HepG2 (cell line): ENCODE data around the gene MYO16. TPM values are rescaled to one million over a fixed set of nuclear protein-coding genes. Genes with fewer than 3 reads are reported as not detected.

Experiments used
- ATAC-seq: fragments of 200-7000 bp; cut with Tn5 transposase; 3 replicates; pipeline ENCODE4 v1.9.1; 2020; ENCODE audit warnings: mild to moderate bottlenecking, moderate library complexity
- BruUV-seq: library from RNA; stranded (reverse); fragments of 400-500 nt; replicated peaks from 2 replicates; lab custom pipeline; 2021; lab: Mats Ljungman, UMichigan
- CTCF ChIA-PET: fragments of 300-600 bp; formaldehyde crosslinking; extraction: SDS; loops from one replicate; lab custom pipeline; 2021; ENCODE audit warnings: low total read pairs, inconsistent platforms, low intra/inter-chr PET ratio; lab: Yijun Ruan, JAX
- POLR2A ChIA-PET: fragments of 350-600 bp; sonication (Branson Sonifier 250); formaldehyde crosslinking; loops from one replicate; lab custom pipeline; 2020; ENCODE audit warnings: antibody characterized with exemption, inconsistent platforms; lab: Yijun Ruan, JAX
- DNase-seq: peaks from one replicate; pipeline ENCODE4 v3.0.0-alpha.2; 2015; ENCODE audit warnings: low spot score
- FAIRE-seq: peaks from 3 replicates; lab custom pipeline; 2011; peaks lifted over from hg19 to GRCh38; lab: Jason Lieb, UNC
- H2AFZ ChIP-seq: one replicate; pipeline ENCODE4 v1.6.1; 2011; ENCODE audit warnings: low read length, inconsistent platforms
- H3K27ac ChIP-seq: fragments of 300-600 bp; 3 replicates; pipeline ENCODE4 v1.8.0; 2011; ENCODE audit warnings: mixed run types, mild to moderate bottlenecking, mixed read lengths, low read length, inconsistent platforms; ENCODE audit not compliant: insufficient read depth; ENCODE audit errors: extremely low read length
- H3K27me3 ChIP-seq, 2 experiments: fragments of 200-600 bp in 1 of 2; 2 replicates in 1 of 2; 3 replicates in 1 of 2; pipeline versions ENCODE4 v1.6.0 to v1.8.0; 2011; ENCODE audit warnings: low read length in 2 of 2, mild to moderate bottlenecking in 2 of 2, moderate library complexity in 2 of 2, inconsistent platforms in 1 of 2; ENCODE audit not compliant: insufficient read depth in 2 of 2, control insufficient read depth in 1 of 2
- H3K36me3 ChIP-seq, 2 experiments: fragments of 200-600 bp in 1 of 2; replicated peaks in 1 of 2; 2 replicates in 1 of 2; 3 replicates in 1 of 2; pipeline versions ENCODE4 v1.5.1 to v1.8.0; 2011; ENCODE audit warnings: low read length in 2 of 2, inconsistent platforms in 1 of 2; ENCODE audit not compliant: insufficient read depth in 2 of 2, control insufficient read depth in 1 of 2
- H3K4me1 ChIP-seq: 2 replicates; pipeline ENCODE4 v1.5.1; 2012; ENCODE audit warnings: low read length, inconsistent platforms; ENCODE audit not compliant: insufficient read depth
- H3K4me2 ChIP-seq: 2 replicates; pipeline ENCODE4 v1.6.0; 2011; ENCODE audit warnings: low read depth, low read length, inconsistent platforms
- H3K4me3 ChIP-seq, 3 experiments: fragments of 200-600 bp in 1 of 3; sonication (generic), shearing (Covaris generic) in 1 of 3; replicated peaks in 1 of 3; 2 replicates each; pipeline ENCODE4 v1.5.1; 2011 to 2016; ENCODE audit warnings: low read length in 3 of 3, inconsistent platforms in 2 of 3, low read depth in 2 of 3, mild to moderate bottlenecking in 2 of 3, control low read depth in 1 of 3, mixed read lengths in 1 of 3; ENCODE audit not compliant: insufficient read depth in 1 of 3
- H3K79me2 ChIP-seq: one replicate; pipeline ENCODE4 v1.6.1; 2011; ENCODE audit warnings: low read length, inconsistent platforms; ENCODE audit not compliant: insufficient read depth
- H3K9ac ChIP-seq: 2 replicates; pipeline ENCODE4 v1.6.0; 2011; ENCODE audit warnings: mild to moderate bottlenecking, low read depth, low read length, inconsistent platforms; ENCODE audit not compliant: insufficient read depth
- H3K9me3 ChIP-seq: 2 replicates; pipeline ENCODE4 v1.5.1; 2012; ENCODE audit warnings: mild to moderate bottlenecking, low read length
- H4K20me1 ChIP-seq: 2 replicates; pipeline ENCODE4 v1.6.0; 2011; ENCODE audit warnings: inconsistent platforms, mild to moderate bottlenecking, low read length, moderate library complexity; ENCODE audit not compliant: insufficient read depth
- ATF4 ChIP-seq, 2 experiments: fragments of 450-650 bp in 1 of 2; sonication (generic) in 1 of 2; formaldehyde crosslinking; IDR thresholded peaks; 2 replicates each; pipeline versions ENCODE4 v1.5.0 to v1.8.0; 2020 to 2022; ENCODE audit warnings: mild to moderate bottlenecking in 1 of 2, missing genetic modification reagents in 1 of 2
- CTCF ChIP-seq: sonication (generic); formaldehyde crosslinking; IDR thresholded peaks from 2 replicates; pipeline ENCODE4 v1.5.0; 2020; ENCODE audit warnings: mild to moderate bottlenecking, missing genetic modification reagents, moderate library complexity
- DPF2 ChIP-seq: sonication (generic); formaldehyde crosslinking; IDR thresholded peaks from 2 replicates; pipeline ENCODE4 v1.4.0; 2020; ENCODE audit warnings: mild to moderate bottlenecking, low read depth, missing genetic modification reagents, borderline replicate concordance
- HNRNPH1 ChIP-seq: fragments of 200-400 bp; formaldehyde crosslinking; optimal IDR thresholded peaks from 2 replicates; pipeline ENCODE3; 2017; ENCODE audit warnings: mild to moderate bottlenecking, low read depth, low read length
- KDM1A ChIP-seq: IDR thresholded peaks from 2 replicates; pipeline ENCODE4 v1.6.1; 2016; ENCODE audit warnings: missing compliant biosample characterization
- RAD21 ChIP-seq: fragments of 450-650 bp; formaldehyde crosslinking; IDR thresholded peaks from 2 replicates; pipeline ENCODE4 v1.5.0; 2020; ENCODE audit warnings: mild to moderate bottlenecking
- SMC3 ChIP-seq: IDR thresholded peaks from 2 replicates; pipeline ENCODE4 v1.6.1; 2011; ENCODE audit warnings: low read length, improper control_type of control experiment
- STAG1 ChIP-seq: sonication (generic); formaldehyde crosslinking; IDR thresholded peaks from 2 replicates; pipeline ENCODE4 v1.4.0; 2020; ENCODE audit warnings: missing genetic modification reagents
- ZNF331 ChIP-seq: sonication (generic); formaldehyde crosslinking; IDR thresholded peaks from 2 replicates; pipeline ENCODE4 v1.4.0; 2020; ENCODE audit warnings: missing genetic modification reagents
- ZNF703 ChIP-seq: sonication (generic); formaldehyde crosslinking; IDR thresholded peaks from 2 replicates; pipeline ENCODE4 v1.5.1; 2020; ENCODE audit warnings: missing genetic modification reagents, mild to moderate bottlenecking, moderate library complexity, borderline replicate concordance
- ZNF775 ChIP-seq: sonication (generic); formaldehyde crosslinking; IDR thresholded peaks from 2 replicates; pipeline ENCODE4 v1.4.0; 2020; ENCODE audit warnings: missing genetic modification reagents, mild to moderate bottlenecking, moderate library complexity, borderline replicate concordance
- ZSCAN25 ChIP-seq: sonication (generic); formaldehyde crosslinking; IDR thresholded peaks from 2 replicates; pipeline ENCODE4 v1.8.0; 2022; ENCODE audit warnings: mild to moderate bottlenecking, missing genetic modification reagents
- WGBS: methylation state at CpG from one replicate; pipeline ENCODE4 v1.1.6; 2017; ENCODE audit warnings: low lambda C conversion rate; 5-methylcytosine and 5-hydroxymethylcytosine counted together
- in situ Hi-C: cut with HindIII; loops from 2 replicates; pipeline ENCODE4 v1.10.0; 2017; ENCODE audit warnings: low pct_unique_long_range_greater_than_20kb; ENCODE audit not compliant: extremely low pct_ligation_motif_present
- intact Hi-C: fragments of 100-400 bp; cut with micrococcal nuclease; formaldehyde crosslinking; loops from one replicate; pipeline ENCODE4 v1.10.0; 2022; ENCODE audit not compliant: unreplicated experiment
- polyA plus RNA-seq, 8 experiments: library from polyadenylated mRNA; depleted of rRNA in 3 of 8; stranded (reverse) in 7 of 8; unstranded in 1 of 8; fragments of >200 nt; fragmentation: Illumina TruSeq in 4 of 8; extraction: Trizol in 4 of 8; gene quantifications; 2 replicates each; pipeline versions ENCODE4 v1.2.1 to v1.2.3, GENCODE V29; 2011 to 2016; ENCODE audit warnings: low read depth in 4 of 8, missing spikeins in 1 of 8, mixed read lengths in 1 of 8; ENCODE audit not compliant: insufficient read depth in 1 of 8
- total RNA-seq, 5 experiments: library from RNA; depleted of rRNA; stranded (reverse); fragments of >200 nt; fragmentation: Illumina TruSeq; extraction: Trizol; gene quantifications; 2 replicates each; pipeline ENCODE4 v1.2.3, GENCODE V29; 2016; ENCODE audit warnings: low read depth in 1 of 5

Gene MYO16
- total and polyA plus RNA-seq, 2 of the 13 experiments (the other 11 are each of a cell fraction or from before 2014, with no cell fraction given): not detected

- peak; percentile 80 for ATAC-seq
- peak; percentile 13 for DNase-seq
- TF ChIP-seq RAD21 (CRISPR knock-in tag): peak; percentile 42; the same call in 1 of the 2 replicates
- TF ChIP-seq HNRNPH1: no peak
- no peak for TF ChIP-seq KDM1A (CRISPR knock-in tag)
- peak; percentile 80 for TF ChIP-seq STAG1 (CRISPR knock-in tag)
- peak; percentile 65 for TF ChIP-seq CTCF
- TF ChIP-seq ZSCAN25 (CRISPR knock-in tag): no peak
- TF ChIP-seq DPF2 (CRISPR knock-in tag): no peak
- TF ChIP-seq ZNF331 (CRISPR knock-in tag): no peak
- no peak for TF ChIP-seq ZNF775 (CRISPR knock-in tag)
- TF ChIP-seq ATF4 (CRISPR knock-in tag; IDR thresholded peaks at IDR 0.05): no peak
- no peak for TF ChIP-seq ZNF703 (CRISPR knock-in tag)
- TF ChIP-seq SMC3: peak; percentile 62
- Histone ChIP-seq H3K79me2 (no peaks in the 10 kb centered on the region), H3K9ac (no peak overlapping the region), H3K4me1 (no peaks in the 10 kb centered on the region), H3K27ac (no peak overlapping the region), H3K4me3 (no peak overlapping the region), H2AFZ (no peak overlapping the region), H3K27me3 (no peaks in the 10 kb centered on the region), H3K36me3 (no peaks in the 10 kb centered on the region), H3K4me2 (no peak overlapping the region), H4K20me1 (no peaks in the 10 kb centered on the region), H3K9me3 (no peaks in the 10 kb centered on the region)
- BruUV-seq: no TSS peak
- peak; percentile 60 for FAIRE-seq
- WGBS: under 1% methylated on average over 4 of the region's 4 CpGs
- ChIA-PET CTCF (no interaction called here), POLR2A (no interaction called here)
- intact Hi-C loops: loop anchor here (5.0 kb wide), 1 partner anchor 647 kb away; no protein-coding TSS in a partner anchor
- in situ Hi-C loops: loop anchor here (10.0 kb wide), 1 partner anchor 959 kb away; no protein-coding TSS in a partner anchor
Observed at GRCh38 chr13:109145631-109146030, 516.2 kb downstream of the MYO16 start.
